Breast epithelium (tissue), 3 donors: ENCODE results near the gene TMEM100.

Source experiments
- CTCF ChIP-seq, 3 donors: fragments of 450-650 bp; IDR thresholded peaks; one replicate each; pipeline ENCODE4 v1.5.1; 2016 to 2017; ENCODE audit warnings: antibody characterized with exemption in 3 of 3, mild to moderate bottlenecking in 3 of 3, moderate library complexity in 3 of 3
- POLR2A ChIP-seq: fragments of 450-650 bp; IDR thresholded peaks from one replicate; pipeline ENCODE4 v1.6.1; 2016; ENCODE audit warnings: antibody characterized with exemption, mild to moderate bottlenecking, moderate library complexity
- POLR2AphosphoS5 ChIP-seq, 3 donors: sonication (generic); formaldehyde crosslinking; IDR thresholded peaks; one replicate each; pipeline ENCODE4 v1.6.1; 2017; ENCODE audit warnings: antibody characterized with exemption in 3 of 3

DNA sequence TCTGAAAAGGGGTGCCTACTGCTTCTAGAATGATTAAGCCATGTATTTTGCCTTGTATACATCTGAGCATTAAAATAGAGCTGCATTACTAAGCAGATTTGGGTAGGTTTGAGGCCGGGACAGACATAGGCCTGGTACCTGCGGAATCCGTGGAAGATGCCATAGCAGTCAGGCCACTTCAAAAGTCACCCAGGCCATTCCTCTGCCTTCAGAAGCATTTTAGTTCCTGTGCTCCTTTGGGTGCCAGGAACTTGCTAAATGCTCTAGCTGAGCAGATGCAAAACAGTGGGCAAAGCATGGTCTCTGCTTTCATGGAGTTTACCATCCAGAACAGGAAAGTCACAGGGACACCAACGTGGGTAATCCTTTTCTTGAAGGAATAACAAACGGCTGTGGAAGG is 5.7 kb upstream of the TMEM100 start:
- TF ChIP-seq POLR2A (no peak), CTCF (IDR thresholded peaks at IDR 0.05) (no peak), POLR2AphosphoS5 (IDR thresholded peaks at IDR 0.05) (no peak)
